NCI-H226 (cell line): ENCODE results near the gene ADAM15.

Experiments used
- DNase-seq: peaks from one replicate; pipeline ENCODE4 v3.0.0-alpha.2; 2015

Gene ADAM15

DNA sequence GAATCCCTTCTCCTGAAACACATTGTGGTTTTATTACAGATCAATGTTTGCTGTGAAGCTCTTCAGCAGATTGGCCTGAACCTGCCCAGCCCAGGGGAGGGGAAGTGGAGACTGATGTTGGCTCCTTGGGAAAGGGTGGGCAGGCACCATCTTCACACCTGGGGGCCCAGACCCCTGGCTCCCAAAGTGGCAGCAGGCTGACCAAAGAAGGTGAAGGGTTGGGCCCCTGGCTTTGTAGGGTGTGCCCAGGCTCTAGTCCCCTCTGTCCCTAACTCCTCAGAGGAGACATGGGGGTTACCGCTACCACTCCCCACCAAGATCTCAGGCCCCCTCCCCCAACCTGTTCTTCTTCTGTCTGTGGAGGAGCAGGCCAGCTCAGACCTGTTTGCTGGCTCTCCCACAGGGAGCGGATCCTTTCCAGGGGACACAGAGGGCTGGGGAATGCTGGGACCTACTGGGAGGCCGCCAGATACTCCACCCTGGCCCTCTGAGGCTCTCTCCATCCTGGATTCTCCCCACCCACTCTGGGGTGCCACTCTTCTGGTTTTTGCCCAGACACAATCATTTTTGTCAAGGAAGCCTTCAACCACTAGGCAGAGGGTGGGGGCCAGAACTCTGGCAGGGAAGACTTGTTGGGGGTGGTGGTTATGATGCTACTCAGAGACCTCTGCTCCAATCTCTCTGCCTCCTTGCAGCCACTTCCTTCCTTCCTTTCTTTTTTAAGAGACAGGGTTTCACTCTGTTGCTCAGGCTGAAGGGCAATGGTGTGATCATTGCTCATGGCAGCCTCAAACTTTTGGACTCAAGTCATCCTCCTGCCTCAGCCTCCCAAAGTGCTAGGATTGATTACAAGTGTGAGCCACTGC lies 22.5 kb downstream of the ADAM15 start:
- DNase-seq: no peak

DNA sequence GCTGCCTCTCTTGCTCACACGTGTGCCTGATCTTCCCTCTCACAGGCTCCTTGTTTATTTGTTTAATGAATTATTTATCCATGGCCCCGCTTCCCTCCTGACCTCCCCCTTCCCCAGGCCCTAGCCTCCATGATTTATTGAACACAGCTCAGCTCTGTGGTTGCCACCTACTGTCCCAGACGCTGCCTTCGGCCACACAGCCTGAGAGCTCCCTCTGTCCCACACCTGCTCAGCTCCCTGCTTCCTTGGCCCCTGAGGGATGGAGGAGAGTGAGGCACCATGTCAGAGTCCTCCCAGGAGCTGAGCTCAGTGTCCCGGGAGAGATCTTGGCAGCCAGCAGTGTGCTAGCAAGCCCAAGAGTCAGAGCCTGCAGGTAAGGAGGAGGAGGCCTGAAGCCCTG lies 24.4 kb downstream of the ADAM15 start:
- no peak for DNase-seq

DNA sequence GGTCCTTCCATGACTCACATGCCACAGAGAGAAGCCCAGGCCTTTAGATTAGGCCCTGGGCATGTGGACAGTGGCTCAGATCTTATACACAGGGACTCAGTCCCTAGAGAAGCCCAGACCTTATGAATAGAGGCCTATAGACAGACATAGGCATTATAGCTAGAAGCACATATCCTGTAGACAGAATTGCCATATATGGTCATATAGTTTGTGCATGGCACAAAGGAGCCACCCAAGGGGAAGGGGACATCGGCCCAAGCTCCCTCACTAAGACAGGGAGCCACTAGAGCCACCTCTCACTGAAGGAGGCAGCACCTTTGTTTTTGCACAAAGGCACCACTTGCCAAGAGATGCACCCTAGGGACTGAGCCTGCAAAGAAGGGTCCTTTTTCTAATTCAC lies 25.3 kb downstream of the ADAM15 start:
- no peak for DNase-seq

DNA sequence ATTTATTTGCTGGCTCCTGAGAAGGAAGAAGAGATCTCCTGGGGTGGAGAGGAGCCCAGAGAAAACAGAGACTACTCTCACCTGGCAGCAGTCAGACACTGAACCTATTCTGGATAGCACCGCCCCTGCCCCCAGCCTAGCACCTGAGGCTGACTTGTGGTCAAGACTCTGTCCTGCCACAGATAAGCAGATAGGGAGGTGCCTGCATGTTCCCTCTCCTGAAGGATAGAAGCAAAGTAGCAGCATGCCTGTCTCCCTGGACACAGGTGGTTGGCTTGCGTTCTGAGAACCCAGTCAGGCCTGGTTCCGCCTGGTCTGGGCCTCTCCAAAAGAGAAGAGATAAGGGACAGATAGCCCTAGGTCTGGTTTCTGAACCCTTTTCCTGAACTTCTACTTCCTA lies 26.2 kb downstream of the ADAM15 start:
- DNase-seq: no peak

DNA sequence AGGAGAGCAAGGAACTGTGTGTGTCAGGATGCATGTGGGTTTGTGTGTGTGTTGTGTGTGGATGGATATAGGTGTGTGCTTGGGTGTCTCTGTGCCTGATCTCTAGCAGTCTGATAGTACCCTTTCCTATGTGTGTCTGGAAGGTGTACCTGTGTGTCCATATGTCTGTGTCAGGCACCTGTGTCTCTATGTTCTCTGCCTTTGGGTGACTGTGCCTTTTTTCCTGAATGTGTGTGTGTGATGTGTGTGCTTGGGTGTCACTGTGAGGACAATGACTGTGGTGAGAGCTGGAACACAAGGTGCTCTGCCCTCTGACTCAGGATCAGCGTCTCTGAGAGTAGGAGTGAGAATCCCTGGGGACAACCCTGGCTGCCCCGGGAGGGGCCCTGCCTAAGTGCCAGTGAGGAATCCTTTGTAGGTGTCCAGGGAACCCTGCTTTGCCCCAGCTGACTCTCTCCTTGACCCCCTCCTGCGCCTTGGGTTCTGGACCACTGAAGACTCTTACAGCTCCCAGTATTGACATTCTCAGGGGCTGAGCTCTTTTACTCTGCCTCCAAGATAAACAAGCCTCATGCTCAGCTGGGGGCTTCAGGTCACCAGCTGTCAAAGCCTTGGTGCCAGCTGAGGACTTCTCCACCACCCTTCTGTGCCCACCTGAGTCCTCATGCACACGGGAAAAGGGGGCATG lies 26.8 kb downstream of the ADAM15 start:
- DNase-seq: no peak

DNA sequence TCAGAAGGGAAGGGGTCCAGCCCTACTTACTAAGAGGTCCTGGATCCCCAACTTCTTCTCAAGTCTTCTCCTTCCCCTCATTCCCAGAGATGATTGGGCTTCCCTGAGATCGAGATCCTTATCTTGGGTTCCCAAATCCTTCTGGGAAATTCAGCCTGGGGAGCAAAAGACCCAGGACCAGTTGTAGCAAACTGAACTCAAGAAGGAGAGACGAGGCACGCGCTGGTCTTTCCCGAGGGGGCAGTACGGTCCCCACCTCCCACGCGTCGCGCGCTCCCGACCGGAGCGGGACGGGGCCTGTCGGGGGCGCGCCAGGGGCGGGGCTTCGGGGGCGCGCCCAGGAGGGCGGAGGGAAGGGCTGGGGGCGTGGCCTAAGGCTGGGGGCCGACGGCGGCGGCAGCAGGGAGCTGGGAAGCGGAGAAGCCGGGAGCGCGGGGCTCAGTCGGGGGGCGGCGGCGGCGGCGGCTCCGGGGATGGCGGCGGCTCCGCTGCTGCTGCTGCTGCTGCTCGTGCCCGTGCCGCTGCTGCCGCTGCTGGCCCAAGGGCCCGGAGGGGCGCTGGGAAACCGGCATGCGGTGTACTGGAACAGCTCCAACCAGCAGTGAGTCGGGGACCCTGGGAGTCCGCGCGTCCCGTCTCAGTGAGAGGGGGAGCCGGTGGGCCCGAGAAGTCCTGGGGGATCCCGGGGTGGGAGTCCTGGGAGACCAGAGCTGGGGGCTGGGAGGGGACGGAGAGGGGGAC lies 27.5 kb downstream of the ADAM15 start, which contains the start of gene EFNA3:
Gene EFNA3, plus strand, starts transcription at position 369 of the 741 bp plus-strand sequence. Its CDS starts 105 bp downstream, at position 474.
- DNase-seq: peak; percentile 33

DNA sequence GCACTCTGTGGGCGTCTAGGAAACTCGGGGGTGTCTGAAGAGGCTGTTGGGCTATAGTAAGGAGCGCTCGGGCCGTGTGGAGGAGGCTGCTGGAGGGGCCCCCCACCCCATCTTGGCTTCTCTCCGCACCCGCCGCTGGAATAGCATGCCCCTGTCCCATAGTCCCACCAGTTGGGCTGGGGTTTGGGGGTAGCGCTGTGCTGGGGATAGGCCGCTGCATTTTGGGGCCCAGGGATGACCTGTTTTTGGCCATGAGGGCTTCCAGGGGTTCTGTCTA lies 28.0 kb downstream of the ADAM15 start:
- DNase-seq: no peak

DNA sequence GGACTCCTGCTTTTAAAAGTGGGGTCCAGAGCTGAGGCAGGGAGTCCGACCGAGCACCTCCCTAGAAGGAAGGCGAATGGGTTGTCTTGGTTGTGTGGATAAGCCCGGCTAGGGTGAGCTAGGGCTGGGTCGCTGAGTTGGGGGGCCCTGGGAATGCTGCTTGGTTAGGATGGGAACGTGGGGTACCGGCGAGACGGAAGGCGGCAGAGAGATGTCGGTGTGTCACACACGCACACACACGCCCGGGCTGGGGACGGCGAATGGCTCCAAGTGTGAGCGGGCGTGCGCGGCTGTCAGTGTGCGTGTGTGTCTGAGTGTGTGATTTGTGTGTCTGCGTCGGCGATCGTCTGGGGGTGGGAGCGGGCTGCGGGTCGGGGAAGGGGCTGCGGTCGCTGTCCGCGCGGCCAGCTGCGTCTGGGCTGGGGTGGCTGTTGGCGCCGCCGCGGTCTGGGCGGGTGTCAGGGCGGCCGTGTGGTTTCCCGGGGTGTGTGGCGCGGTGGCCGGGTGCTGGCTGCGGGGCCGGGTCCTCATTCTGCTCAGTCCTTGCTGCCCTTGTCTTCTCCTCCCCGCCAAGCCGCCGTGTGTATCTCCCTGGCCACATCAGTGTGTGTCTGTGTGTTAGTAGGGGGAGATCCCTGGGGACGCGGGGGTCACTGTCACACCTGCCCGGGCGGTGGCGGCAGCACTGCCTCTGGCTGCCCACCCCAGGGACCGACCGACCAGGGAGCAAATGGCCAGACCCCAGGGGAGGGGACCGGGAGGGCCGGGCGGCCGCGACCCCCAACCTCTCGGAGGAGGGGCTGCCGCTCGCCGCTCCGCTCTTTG lies 28.6 kb downstream of the ADAM15 start:
- no peak for DNase-seq

DNA sequence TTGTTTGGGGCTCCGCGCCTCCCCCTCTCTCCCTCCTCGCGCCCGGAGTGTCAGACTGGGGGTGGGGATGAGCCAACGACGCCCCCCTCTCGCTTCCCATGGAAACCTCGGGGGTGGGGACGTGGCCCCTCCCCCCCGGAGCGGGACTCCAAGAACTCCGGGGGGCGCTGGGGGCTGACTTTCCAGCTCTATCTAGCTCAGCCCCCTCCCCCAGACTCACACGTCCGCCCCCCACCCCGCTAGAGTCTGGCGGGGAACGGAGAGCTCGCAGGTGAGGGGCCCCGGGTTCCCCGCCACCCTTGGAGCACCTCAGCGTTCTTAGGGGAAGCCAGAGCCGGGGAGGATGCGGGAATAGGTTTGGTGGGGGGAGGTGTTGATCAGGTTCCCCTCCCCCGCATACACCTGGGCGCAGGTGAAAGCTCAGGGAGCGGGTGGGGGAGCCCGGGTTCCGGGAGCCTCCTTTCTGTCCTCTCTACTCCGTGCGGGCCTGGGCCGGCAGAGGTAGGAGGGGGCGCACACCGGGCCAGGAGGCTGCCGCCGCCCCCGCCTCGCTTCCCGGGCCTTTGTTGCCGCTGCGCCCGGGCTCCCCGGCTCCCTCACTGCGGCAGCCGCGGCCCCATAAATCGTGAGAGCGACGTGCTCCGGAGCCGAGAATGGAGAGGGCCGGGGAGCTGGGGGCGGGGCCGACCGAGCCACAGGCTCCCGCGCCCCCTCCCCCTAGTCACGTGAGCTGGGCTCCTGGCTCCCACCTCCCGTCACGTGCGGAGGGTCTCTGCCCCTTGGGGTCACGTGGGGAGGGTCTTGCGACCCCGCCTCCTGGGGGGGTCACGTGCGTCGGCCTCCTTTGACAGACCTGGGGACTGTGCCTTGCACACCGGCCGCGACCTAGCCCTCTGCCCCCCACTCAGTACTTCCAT lies 29.5 kb downstream of the ADAM15 start:
- no peak for DNase-seq

DNA sequence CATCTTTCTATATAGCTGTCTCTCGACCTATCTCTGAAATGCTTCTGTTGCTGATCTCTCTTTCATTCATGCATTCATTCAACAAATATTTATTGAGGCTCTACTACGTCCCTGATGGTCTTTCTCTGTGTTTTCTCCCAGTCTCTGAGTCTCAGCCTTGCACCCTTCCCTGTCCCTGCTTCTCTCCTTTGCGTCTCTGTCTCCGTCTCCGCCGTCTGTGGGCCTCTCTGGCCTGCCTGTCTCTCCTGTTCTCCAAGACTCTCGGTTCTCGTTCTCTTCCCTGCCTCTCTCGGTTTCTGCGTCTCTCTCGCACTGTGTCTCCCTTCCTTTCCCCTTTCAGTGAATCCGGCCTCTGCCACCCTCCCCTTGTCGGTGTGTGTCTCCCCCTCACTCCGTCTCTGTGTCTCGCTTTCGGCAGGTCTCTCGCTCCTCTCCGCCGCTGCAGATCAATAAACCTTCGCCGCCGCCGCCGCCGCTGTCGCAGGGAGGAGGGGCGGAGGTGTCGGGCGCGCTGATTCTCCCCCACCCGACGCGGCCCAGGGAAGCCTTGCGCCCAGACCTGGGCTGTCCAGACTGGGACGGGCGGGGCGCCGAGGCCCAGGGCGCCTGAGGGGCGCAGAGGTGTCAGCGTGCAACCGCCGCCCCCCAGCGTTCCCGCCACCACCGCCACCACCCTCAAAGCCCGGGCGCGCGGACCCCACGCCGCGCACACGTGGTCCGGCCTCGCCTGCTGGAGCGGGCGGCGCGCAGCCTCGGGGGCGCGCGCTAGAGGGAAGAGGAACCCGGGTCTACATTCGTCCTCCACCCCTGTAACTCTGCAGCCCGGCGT lies 30.6 kb downstream of the ADAM15 start:
- DNase-seq: no peak

DNA sequence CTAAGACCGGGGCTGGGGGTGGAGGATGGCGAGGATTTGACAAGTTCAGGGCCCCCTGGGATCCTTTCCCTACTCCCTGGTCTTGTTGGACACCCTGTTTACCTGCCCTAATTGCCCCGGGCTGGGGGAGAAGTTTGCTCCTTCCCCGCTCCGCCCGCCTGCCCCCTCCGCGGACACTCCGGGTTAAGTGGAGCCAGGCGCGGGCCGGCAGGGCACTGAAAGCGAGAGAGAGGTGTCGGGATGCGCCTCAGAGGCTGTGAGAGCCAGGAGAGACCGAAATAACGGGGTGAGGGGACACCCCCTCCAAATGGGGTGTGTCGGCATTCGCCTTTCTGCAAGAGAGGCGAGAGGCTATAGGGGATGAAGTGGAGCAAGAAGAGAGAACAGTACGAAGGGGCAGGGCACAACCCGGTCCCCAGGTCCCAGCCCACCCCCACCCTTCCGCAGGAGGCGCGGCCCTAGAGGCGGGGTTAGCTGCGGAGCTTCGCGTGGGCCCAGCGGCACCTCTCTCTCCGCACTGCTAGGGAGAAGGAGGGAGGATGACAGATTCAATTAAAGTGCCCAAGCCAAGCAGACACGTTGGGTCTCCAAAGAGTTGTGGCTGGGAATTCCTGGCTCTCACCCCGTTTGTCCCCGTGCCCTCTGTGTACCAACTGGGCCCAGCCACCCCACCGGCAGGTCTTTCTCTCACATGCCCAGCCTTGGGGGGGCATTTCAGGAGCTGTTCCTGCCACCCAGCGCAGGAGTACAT lies 31.4 kb downstream of the ADAM15 start:
- no peak for DNase-seq

DNA sequence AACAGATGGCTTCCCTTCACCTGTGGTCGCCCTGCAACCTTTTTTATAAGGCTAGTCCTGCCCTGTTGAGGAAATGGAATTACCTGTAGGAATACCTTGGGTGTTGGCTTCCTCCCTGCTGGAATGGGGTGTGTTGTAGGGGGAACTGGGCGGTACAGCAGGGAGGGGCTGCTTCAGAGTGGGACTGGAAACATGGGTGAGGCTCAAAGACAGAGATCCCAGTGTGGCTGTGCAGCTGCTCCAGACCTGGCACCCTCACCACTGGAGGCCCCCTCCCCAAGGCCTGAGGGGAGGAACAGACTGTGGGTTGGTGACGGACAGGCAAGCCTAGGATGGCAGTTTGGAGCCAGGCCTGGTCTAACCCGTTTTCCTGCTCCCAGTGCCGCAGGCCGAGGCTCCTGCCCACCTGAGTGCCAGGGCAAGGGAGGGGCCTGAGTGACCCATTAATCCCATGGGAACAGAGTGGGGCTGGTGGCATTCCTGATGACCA lies 32.0 kb downstream of the ADAM15 start:
- DNase-seq: no peak

DNA sequence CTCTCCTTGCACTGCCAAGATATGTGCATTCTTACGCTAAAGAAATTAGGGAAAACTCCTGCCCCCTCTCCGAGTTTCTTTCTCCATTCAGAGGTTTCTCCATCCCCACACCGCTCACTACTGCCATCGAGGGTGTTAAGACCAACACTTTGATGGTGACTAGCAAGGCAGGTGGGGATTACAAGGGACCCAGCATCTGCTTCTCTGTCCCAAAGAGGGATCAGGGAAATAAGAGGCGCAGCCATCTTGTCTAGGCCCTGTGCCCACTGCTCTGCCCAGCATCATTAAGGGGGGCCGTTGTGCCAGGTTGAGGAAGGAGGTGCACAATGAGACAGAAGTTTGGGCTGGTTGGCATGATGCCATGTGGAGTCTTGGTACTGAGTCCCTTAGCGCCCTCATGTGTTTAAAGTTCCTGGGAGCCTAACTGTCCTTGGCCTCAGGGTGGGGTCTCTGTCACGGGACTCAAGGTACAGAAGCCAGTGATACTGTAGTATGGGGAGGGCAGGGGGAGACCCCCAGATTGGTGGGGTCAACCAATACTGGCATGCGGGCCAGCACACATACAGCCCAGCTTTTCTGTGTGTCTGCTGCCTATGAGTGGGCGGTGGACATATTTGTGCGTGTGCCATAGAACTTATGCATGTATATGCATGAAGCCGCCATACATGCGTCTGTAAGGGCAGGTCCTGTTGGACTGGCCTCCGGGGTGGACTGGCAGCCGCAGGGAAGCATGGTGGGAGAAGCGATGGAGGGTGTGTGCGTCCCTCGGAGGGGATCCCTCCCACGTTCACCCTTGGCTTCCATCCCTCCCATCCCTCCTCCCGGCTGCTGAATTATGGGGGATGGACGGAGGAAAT lies 33.0 kb downstream of the ADAM15 start:
- no peak for DNase-seq

DNA sequence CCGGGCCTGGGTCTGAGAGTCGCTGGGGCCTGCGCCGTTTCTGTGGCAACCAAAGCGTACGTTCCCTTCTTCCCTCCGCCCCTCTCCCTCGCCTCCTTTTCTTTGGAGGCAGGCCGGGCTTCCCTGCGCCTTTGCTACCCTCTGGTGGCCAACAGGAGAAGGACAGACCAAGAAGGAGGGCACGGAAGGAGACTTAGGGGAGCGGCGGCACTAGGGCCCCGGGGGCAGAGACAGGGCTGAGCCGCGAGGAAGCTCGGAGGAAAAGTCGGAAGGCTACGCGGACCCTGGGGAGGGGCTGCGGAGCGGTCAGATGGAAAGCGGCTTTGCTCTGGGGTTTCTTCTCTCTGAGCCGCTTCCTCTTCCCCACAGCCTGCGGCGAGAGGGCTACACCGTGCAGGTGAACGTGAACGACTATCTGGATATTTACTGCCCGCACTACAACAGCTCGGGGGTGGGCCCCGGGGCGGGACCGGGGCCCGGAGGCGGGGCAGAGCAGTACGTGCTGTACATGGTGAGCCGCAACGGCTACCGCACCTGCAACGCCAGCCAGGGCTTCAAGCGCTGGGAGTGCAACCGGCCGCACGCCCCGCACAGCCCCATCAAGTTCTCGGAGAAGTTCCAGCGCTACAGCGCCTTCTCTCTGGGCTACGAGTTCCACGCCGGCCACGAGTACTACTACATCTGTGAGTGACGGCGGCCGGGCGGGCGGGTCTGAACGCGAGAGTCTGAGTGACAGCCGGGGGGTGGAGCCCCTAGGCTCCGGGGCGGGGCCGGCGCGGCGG lies 33.8 kb downstream of the ADAM15 start:
- DNase-seq: peak; percentile 85

DNA sequence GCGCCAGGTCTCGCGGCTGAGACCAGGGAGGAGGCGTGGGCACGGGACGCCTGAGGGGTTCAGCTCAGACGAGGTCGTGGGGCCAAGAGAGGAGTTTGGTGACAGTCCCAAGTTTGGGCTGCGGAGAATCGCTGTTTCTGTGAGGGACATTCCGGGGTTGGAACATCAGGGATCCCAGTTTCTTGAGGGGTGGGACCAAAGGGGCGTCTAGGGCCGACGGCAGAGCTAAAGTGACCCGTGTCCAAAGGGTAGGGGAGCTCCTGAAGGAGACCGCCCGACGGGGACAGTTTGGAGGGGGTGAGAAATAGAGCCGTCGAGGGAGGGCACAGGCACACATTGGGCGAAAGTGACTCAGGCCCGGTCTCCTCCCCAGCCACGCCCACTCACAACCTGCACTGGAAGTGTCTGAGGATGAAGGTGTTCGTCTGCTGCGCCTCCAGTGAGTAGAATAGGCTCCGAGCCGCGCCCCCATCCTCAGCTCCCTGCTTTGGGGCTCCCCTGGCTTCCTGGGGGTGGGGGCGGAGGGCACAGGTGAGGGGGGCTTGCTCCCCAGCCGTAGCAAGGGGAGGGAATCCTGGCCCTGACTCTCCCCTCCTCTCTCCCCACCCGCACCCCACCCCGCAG lies 34.5 kb downstream of the ADAM15 start:
- peak; percentile 68 for DNase-seq

DNA sequence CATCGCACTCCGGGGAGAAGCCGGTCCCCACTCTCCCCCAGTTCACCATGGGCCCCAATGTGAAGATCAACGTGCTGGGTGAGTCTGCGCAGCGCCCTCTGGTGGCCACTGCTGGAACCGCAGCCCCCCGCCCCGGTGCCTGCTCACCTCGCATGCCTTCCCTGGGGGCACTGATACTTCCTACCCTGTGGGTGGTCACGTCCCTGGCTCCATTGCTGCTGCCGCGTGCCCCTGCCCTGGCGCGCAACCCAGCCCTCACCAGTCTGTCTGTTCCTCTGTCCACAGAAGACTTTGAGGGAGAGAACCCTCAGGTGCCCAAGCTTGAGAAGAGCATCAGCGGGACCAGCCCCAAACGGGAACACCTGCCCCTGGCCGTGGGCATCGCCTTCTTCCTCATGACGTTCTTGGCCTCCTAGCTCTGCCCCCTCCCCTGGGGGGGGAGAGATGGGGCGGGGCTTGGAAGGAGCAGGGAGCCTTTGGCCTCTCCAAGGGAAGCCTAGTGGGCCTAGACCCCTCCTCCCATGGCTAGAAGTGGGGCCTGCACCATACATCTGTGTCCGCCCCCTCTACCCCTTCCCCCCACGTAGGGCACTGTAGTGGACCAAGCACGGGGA lies 35.1 kb downstream of the ADAM15 start:
- peak; percentile 43 for DNase-seq
